Endothelial cell of umbilical vein (primary cell): ENCODE results near the gene KIF6. TPM values are rescaled to one million over a fixed set of nuclear protein-coding genes. Genes with fewer than 3 reads are reported as not detected.

Source experiments
- BruUV-seq: library from RNA; stranded (reverse); fragments of 400-500 nt; replicated peaks from 2 replicates; lab custom pipeline; 2021; lab: Mats Ljungman, UMichigan
- CTCF ChIA-PET: fragments of 300-600, 350-600 bp; sonication (Branson Sonifier 250); formaldehyde crosslinking; loops from one replicate; lab custom pipeline; 2021; ENCODE audit warnings: antibody characterized with exemption, inconsistent platforms; lab: Charles Lee
- POLR2A ChIA-PET: fragments of 300-600, 350-600 bp; sonication (Branson Sonifier 250); formaldehyde crosslinking; loops from one replicate; lab custom pipeline; 2021; ENCODE audit warnings: antibody characterized with exemption, inconsistent platforms; lab: Charles Lee
- DNase-seq: peaks from one replicate; pipeline ENCODE4 v3.0.0-alpha.2; 2011; ENCODE audit warnings: low read depth, low spot score
- FAIRE-seq: peaks from 2 replicates; lab custom pipeline; 2011; peaks lifted over from hg19 to GRCh38; lab: Jason Lieb, UNC
- H2AFZ ChIP-seq: 2 replicates; pipeline ENCODE4 v1.6.0; 2012; ENCODE audit warnings: low read depth, low read length, control low read depth, inconsistent platforms
- H3K27ac ChIP-seq: 2 replicates; pipeline ENCODE4 v1.5.1; 2011; ENCODE audit warnings: low read depth, mild to moderate bottlenecking, control low read depth, low read length, moderate library complexity; ENCODE audit not compliant: insufficient read depth
- H3K27me3 ChIP-seq, 2 experiments: 2 replicates each; pipeline versions ENCODE4 v1.6.0 to v1.6.1; 2011; ENCODE audit warnings: low read length in 2 of 2, mixed read lengths in 1 of 2; ENCODE audit not compliant: control insufficient read depth in 2 of 2, insufficient read depth in 2 of 2
- H3K36me3 ChIP-seq, 2 experiments: 2 replicates in 1 of 2; 3 replicates in 1 of 2; pipeline ENCODE4 v1.5.1; 2011; ENCODE audit warnings: low read length in 2 of 2, mild to moderate bottlenecking in 1 of 2, moderate library complexity in 1 of 2; ENCODE audit not compliant: control insufficient read depth in 2 of 2, insufficient read depth in 2 of 2; ENCODE audit errors: extremely low read depth in 1 of 2
- H3K4me1 ChIP-seq: 3 replicates; pipeline ENCODE4 v1.5.1; 2011; ENCODE audit warnings: mild to moderate bottlenecking, low read length; ENCODE audit not compliant: control insufficient read depth, insufficient read depth; ENCODE audit errors: extremely low read depth
- H3K4me2 ChIP-seq: 2 replicates; pipeline ENCODE4 v1.6.1; 2011; ENCODE audit warnings: low read length, control low read depth, mixed read lengths; ENCODE audit not compliant: insufficient read depth
- H3K4me3 ChIP-seq, 3 experiments: fragments of 200-600 bp in 1 of 3; sonication (generic), shearing (Covaris generic) in 1 of 3; replicated peaks in 1 of 3; 2 replicates each; pipeline ENCODE4 v1.5.1; 2011 to 2016; ENCODE audit warnings: control low read depth in 3 of 3, low read length in 3 of 3, mild to moderate bottlenecking in 2 of 3, inconsistent platforms in 1 of 3, low read depth in 1 of 3, moderate library complexity in 1 of 3; ENCODE audit not compliant: insufficient read depth in 1 of 3
- H3K79me2 ChIP-seq: 2 replicates; pipeline ENCODE4 v1.6.0; 2012; ENCODE audit warnings: low read length, inconsistent platforms; ENCODE audit not compliant: control insufficient read depth, insufficient read depth
- H3K9ac ChIP-seq: replicated peaks from 2 replicates; pipeline ENCODE3; 2011; ENCODE audit warnings: low read length, control low read depth; ENCODE audit not compliant: insufficient read depth; ENCODE audit errors: extremely low read depth
- H3K9me1 ChIP-seq: replicated peaks from 3 replicates; pipeline ENCODE4 v1.6.0; 2011; ENCODE audit warnings: mild to moderate bottlenecking, low read length; ENCODE audit not compliant: control insufficient read depth, insufficient read depth; ENCODE audit errors: extremely low read depth
- H3K9me3 ChIP-seq: replicated peaks from 2 replicates; pipeline ENCODE4 v1.5.1; 2012; ENCODE audit warnings: low read length, inconsistent platforms; ENCODE audit not compliant: control insufficient read depth, insufficient read depth
- H4K20me1 ChIP-seq: replicated peaks from 2 replicates; pipeline ENCODE3; 2011; ENCODE audit warnings: mild to moderate bottlenecking, low read length; ENCODE audit not compliant: control insufficient read depth, insufficient read depth; ENCODE audit errors: extremely low read depth
- CTCF ChIP-seq, 2 donors: IDR thresholded peaks; 1 replicate in 1 of 2; 2 replicates in 1 of 2; pipeline ENCODE4 v1.5.1; 2011; ENCODE audit warnings: low read length in 2 of 2, mild to moderate bottlenecking in 2 of 2, moderate library complexity in 2 of 2, control low read depth in 1 of 2, inconsistent platforms in 1 of 2, low read depth in 1 of 2; ENCODE audit not compliant: insufficient read depth in 1 of 2; ENCODE audit errors: extremely low read depth in 1 of 2
- EZH2 ChIP-seq: IDR thresholded peaks from 2 replicates; pipeline ENCODE4 v1.6.1; 2012; ENCODE audit warnings: borderline replicate concordance, low read depth, mild to moderate bottlenecking, moderate library complexity, low read length, inconsistent platforms; ENCODE audit not compliant: severe bottlenecking
- FOS ChIP-seq: IDR thresholded peaks from 2 replicates; pipeline ENCODE4 v1.6.1; 2011; ENCODE audit warnings: mild to moderate bottlenecking, low read length, moderate library complexity, borderline replicate concordance; ENCODE audit not compliant: insufficient read depth
- GATA2 ChIP-seq: IDR thresholded peaks from 2 replicates; pipeline ENCODE4 v1.7.0; 2011; ENCODE audit warnings: low read depth, mild to moderate bottlenecking, moderate library complexity, mixed read lengths, low read length; ENCODE audit not compliant: insufficient read length, insufficient read depth
- JUN ChIP-seq: IDR thresholded peaks from 2 replicates; pipeline ENCODE4 v1.6.1; 2011; ENCODE audit warnings: borderline replicate concordance, low read depth; ENCODE audit not compliant: insufficient read length, insufficient read depth
- MAX ChIP-seq: IDR thresholded peaks from 2 replicates; pipeline ENCODE4 v1.6.1; 2011; ENCODE audit not compliant: insufficient read depth, insufficient read length
- MYC ChIP-seq: IDR thresholded peaks from one replicate; pipeline ENCODE4 v1.6.1; 2011; ENCODE audit warnings: mild to moderate bottlenecking, low read depth, low read length
- POLR2A ChIP-seq: IDR thresholded peaks from 2 replicates; pipeline ENCODE4 v1.6.1; 2012; ENCODE audit warnings: low read depth, mild to moderate bottlenecking, control low read depth, low read length
- POLR2AphosphoS5 ChIP-seq: IDR thresholded peaks from 2 replicates; pipeline ENCODE4 v1.6.1; 2012; ENCODE audit warnings: low read depth, mild to moderate bottlenecking, control low read depth, low read length, moderate library complexity; ENCODE audit not compliant: insufficient read depth
- dilution Hi-C: fragments of 300-500 bp; cut with MboI; formaldehyde crosslinking; loops from one replicate; pipeline ENCODE4 v1.15.0; 2019; ENCODE audit warnings: low sequenced_read_pairs; ENCODE audit not compliant: extremely low pct_ligation_motif_present
- intact Hi-C: fragments of 100-400 bp; cut with micrococcal nuclease; formaldehyde crosslinking; loops from one replicate; pipeline ENCODE4 v1.10.0; 2022
- polyA plus RNA-seq, 4 experiments: library from polyadenylated mRNA; depleted of rRNA in 3 of 4; stranded (reverse) in 3 of 4; unstranded in 1 of 4; fragments of >200 nt; gene quantifications; 2 replicates each; pipeline versions ENCODE4 v1.2.1 to v1.2.3, GENCODE V29; 2011 to 2012; ENCODE audit warnings: missing spikeins in 1 of 4
- total RNA-seq: library from RNA; stranded (reverse); gene quantifications from 2 replicates; pipeline ENCODE4 v1.2.3, GENCODE V29; 2021

Gene KIF6
- total and polyA plus RNA-seq, 2 donors (not counting 3 experiments of a cell fraction or from before 2014, with no cell fraction given) = not detected

- Histone ChIP-seq H3K4me3 (no peak overlapping the region), H3K9me3 (no peaks in the 10 kb centered on the region), H4K20me1 (no peaks in the 10 kb centered on the region), H3K4me2 (no peak overlapping the region), H3K79me2 (no peaks in the 10 kb centered on the region), H3K9me1 (no peaks in the 10 kb centered on the region), H3K9ac (no peak overlapping the region), H3K27me3 (no peaks in the 10 kb centered on the region), H3K36me3 (no peaks in the 10 kb centered on the region), H3K4me1 (no peaks in the 10 kb centered on the region), H2AFZ (no peak overlapping the region), H3K27ac (no peak overlapping the region)
- dilution Hi-C loops = no loop called here
- no peak for TF ChIP-seq CTCF (IDR thresholded peaks at IDR 0.05; ENCODE audit: extremely low read depth in 1 of 2, insufficient read depth in 1 of 2, low read depth in 1 of 2, low read length in 2 of 2)
- no peak for TF ChIP-seq GATA2
- TF ChIP-seq FOS = no peak
- no peak for FAIRE-seq
- no peak for DNase-seq
- ChIA-PET CTCF (no interaction called here), POLR2A (no interaction called here)
- intact Hi-C loops = no loop called here
- no TSS peak for BruUV-seq
Measured at GRCh38 chr6:39773782-39774181, 48.6 kb upstream of the KIF6 start.

- Histone ChIP-seq H3K36me3 (no peaks in the 10 kb centered on the region), H3K79me2 (no peaks in the 10 kb centered on the region), H3K27me3 (no peaks in the 10 kb centered on the region), H3K27ac (no peak overlapping the region), H4K20me1 (no peaks in the 10 kb centered on the region), H3K9me1 (no peaks in the 10 kb centered on the region), H3K4me2 (no peak overlapping the region), H3K9ac (no peak overlapping the region), H3K9me3 (no peaks in the 10 kb centered on the region), H2AFZ (no peak overlapping the region), H3K4me1 (no peaks in the 10 kb centered on the region), H3K4me3 (no peak overlapping the region)
- no TSS peak for BruUV-seq
- intact Hi-C loops (no loop called here), dilution Hi-C loops (no loop called here)
- FAIRE-seq (no peak), DNase-seq (no peak)
- POLR2A ChIA-PET = no interaction called here
- CTCF ChIA-PET = no interaction called here
- TF ChIP-seq FOS (no peak), POLR2A (no peak), POLR2AphosphoS5 (no peak), MYC (no peak), GATA2 (no peak), JUN (no peak), EZH2 (no peak), MAX (no peak), CTCF (IDR thresholded peaks at IDR 0.05; ENCODE audit: extremely low read depth in 1 of 2, insufficient read depth in 1 of 2, low read depth in 1 of 2, low read length in 2 of 2) (no peak)
Measured at GRCh38 chr6:39772559-39773273, 47.5 kb upstream of the KIF6 start.
